Testis (tissue), 2 donors: ENCODE measurements around the gene SYAP1.

ENCODE experiments used
- CTCF ChIP-seq, 3 experiments: fragments of 450-650 bp in 2 of 3; fragments of 200-600 bp in 1 of 3; sonication (generic) in 1 of 3; IDR thresholded peaks; one replicate each; pipeline ENCODE4 v1.5.1; 2016 to 2019; ENCODE audit warnings: antibody characterized with exemption in 3 of 3, mild to moderate bottlenecking in 2 of 3, moderate library complexity in 1 of 3
- POLR2A ChIP-seq: fragments of 450-650 bp; IDR thresholded peaks from one replicate; pipeline ENCODE4 v1.6.1; 2017; ENCODE audit warnings: antibody characterized with exemption, mild to moderate bottlenecking, moderate library complexity

DNA sequence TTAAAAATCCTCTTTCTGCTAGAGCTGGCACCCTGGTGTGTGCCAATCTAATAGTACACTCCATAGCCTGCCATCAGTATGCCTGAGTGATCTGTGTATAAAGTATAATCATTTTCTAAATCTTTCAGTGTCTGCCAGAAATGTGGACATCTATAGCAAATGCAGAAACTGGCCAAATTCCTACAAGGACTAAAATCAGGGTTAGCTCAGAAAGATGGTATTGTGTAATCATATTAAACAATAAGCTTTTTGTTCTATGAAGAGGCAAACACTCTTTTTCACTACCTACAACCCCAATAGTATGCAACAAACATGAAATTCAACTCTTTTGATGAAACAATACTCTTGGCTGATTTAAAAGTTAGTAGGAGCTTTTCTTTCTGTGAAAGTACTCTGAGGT is 59.1 kb downstream of the SYAP1 start:
- no peak for TF ChIP-seq POLR2A
- no peak for TF ChIP-seq CTCF (IDR thresholded peaks at IDR 0.05)
